GM19463 (cell line): ENCODE results near the gene GRIFIN.
"Not testable (repeated sequence)": the region's sequence is repeated elsewhere in the genome, so short reads cannot be mapped to it uniquely, and the experiment has no call there.

Source experiments
- ATAC-seq: cut with Tn5 transposase; IDR thresholded peaks from one replicate; pipeline ENCODE4 v1.9.1; 2021; ENCODE audit warnings: mild to moderate bottlenecking, moderate library complexity; ENCODE audit not compliant: unreplicated experiment

Gene GRIFIN

GRCh38 chr7:2461268-2462026, 14.8 kb downstream of the GRIFIN start:
- ATAC-seq: no peak

GRCh38 chr7:2460641-2461040, 15.6 kb downstream of the GRIFIN start:
- ATAC-seq: no peak

DNA sequence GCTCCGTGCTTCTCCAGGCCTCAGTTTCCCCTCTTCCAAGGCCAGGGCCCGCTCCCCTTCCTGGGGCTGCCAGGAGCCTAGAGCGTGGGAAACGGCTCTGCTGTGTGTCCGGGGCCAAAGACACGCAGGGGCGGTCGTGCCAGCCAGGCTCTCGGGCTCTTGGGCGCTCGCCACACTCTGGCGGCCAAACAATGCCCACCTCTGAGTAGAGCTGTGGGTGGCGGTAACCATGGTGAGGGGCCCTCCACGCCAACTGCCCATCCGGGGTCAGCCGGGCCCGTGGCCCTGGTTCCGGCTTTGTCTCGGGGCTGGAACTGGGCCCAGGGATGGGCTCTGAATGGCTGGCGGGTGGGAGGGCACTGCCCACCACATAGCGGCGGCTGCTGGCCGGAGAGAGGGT, 16.0 kb downstream of the GRIFIN start:
- ATAC-seq: no peak

DNA sequence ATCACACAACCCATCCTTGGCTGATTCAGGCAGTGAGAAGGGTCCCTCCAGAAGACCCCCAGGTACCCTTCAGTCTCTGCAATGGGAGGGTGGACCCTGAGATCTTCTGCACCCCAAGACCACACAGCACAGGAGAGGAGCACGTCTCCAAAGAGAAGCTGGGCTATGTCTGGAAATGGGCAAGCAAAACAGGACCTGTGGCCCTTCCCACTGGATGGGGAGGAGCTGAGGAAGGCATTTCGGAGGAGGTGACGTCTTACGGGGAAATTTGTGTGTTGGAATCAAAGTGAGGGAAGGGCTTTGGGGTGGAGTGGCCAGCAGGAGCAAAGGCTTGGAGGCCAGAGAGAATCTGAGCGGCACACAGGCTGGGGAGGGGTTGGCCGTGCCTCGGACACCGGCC, 16.5 kb downstream of the GRIFIN start:
- no peak for ATAC-seq

GRCh38 chr7:2453849-2454248, 22.3 kb downstream of the GRIFIN start:
- not testable (repeated sequence) for ATAC-seq

- ATAC-seq: no peak
These were observed 23.4 kb downstream of the GRIFIN start for GRCh38 chr7:2452643-2453270.

GRCh38 chr7:2452074-2452507, 24.1 kb downstream of the GRIFIN start:
- ATAC-seq: peak; percentile 41

DNA sequence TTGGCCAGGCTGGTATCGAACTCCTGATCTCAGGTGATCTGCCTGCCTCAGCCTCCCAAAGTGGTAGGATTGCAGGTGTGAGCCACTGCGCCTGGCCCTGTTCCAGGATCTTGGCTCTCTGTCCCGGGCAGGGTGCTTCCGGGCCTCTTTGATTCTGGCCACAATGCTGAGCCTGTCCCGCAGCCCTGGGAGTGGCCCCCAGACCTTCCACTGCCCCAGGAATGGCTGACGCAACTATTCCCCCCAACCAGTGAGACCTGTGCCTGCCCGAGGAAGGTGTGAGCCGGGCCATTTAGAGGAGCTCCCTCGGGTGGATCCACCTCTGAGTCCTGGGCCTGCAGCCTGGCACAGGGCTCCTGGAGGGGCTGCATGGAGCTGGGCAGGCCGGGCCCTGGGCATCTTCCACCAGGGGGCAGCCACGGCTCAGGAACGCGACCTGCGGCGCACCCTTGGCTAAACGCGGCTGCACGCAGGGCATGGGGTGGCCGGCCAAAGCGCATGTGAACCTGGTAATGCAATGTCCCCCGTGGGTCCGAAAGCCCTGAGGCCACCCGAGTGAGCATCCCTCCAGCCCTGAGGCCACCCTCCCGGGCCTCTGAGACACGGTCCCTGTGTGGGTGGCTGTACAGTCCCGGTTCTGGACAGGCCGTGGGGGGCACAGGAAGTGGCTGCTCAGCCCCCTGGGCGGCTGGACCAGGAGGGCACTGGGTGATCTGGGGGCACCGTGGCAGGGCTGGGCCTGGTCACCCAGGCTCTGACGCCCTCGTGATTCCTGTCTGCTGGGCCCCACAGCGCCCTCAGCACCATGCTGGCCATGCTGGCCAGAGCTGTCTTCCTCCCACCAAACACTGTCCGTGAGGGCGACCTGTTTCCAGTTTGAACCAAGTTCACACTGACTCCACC, 24.8 kb downstream of the GRIFIN start:
- ATAC-seq: peak; percentile 87

- no peak for ATAC-seq
These were observed 25.7 kb downstream of the GRIFIN start for GRCh38 chr7:2450198-2451107.

DNA sequence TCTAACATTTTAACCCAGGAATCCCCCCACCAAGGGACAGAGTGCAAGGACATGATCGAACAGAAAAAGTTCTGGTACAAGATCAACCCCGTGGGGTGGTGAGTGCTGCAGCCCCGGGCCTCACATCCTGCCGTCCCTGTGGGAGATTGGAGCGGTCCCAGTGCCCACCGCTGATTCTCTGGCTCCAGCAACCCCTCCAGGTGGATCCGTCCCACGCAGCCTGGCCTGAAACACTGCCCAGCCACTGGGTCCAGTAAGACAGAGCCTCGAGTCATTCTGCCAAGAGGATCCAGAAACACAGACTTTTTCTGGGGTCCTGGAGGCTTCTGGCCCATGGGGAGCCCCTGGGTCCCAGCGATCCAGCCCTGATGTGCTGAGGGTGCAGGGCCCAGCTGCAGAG, 29.5 kb downstream of the GRIFIN start:
- ATAC-seq: no peak

GRCh38 chr7:2445898-2446555, 30.2 kb downstream of the GRIFIN start:
- ATAC-seq: no peak

GRCh38 chr7:2445047-2445446, 31.2 kb downstream of the GRIFIN start:
- ATAC-seq: no peak

GRCh38 chr7:2444476-2444875, 31.7 kb downstream of the GRIFIN start:
- ATAC-seq: no peak

- no peak for ATAC-seq
These were observed 32.7 kb downstream of the GRIFIN start for GRCh38 chr7:2443491-2443890.

DNA sequence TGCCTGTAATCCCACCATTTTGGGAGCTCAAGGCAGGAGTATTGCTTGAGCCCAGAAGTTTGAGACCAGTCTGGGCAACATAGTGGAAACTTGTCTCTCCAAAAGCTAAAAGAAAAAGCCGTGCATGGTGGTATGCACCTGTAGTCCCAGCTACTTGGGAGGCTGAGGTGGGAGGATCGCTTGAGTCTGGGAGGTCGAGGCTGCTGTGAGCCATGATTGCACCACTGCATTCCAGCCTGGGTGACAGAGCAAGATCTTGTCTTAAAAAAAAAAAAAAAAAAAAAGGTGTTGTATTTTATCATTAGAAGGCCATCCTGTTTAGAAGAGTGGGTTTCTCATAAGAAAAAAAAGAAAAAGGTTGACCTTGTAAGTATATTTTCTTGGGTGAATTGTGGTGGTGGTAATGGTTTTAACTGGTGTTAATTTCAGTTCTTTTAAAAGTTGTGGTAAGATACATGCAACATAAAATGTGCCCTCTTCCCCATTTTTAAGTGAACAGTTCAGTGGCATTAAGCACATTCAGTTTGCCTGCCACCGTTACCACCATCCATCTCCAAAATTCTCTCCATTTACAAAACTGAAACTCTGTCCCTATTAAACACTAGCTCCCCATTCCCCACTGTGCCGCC, 34.7 kb downstream of the GRIFIN start:
- ATAC-seq: no peak

GRCh38 chr7:2440608-2441245, 35.5 kb downstream of the GRIFIN start:
- no peak for ATAC-seq

GRCh38 chr7:2438775-2439174, 37.4 kb downstream of the GRIFIN start:
- ATAC-seq: no peak

DNA sequence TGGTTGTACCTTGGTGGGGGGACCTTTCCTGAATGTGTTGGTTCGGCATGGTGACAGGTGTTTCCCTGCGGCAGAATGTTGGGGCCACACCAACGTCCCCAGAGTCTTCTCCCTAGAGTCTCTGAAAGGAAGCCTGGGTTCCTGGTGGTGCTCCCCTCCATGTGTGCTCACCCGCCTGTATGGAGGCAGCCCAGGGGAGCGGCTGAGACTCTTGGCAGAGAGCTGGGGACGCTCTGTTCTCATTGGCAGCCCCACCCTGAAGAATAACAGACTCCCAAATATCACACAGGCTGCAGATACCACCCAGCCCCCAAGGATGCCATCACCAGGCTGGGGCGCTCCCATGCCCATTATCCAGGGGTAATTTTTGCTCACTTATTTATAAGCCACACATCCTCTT, 38.0 kb downstream of the GRIFIN start:
- no peak for ATAC-seq

DNA sequence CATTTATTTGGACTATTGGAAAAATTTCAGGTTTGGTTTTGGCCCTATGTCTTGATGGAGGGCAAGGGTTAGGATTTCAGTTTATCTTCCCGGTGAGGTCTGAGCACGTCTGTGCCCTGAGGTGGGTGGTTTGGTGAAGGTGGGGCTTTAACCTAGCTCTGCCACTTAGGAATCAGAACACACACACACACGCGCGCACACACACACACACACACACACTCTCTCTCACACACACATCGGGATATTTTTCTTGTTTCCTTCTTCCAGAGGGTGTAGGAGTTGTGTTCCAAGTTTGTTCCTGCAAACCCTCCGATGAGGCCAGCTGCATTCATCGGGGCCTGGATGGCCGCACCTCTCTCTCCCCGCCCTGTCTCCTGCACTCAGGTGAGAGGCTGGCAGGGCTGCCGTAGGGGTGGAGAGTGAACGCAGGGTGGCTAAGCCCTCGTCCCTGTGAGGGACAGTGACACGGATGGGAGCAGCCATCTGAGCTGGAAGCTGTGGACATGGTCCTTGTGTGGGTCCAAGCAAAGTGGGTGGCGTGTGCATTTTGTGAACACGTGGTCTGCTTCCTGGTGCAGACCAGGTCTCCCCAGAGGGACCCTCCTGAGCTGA, 38.6 kb downstream of the GRIFIN start:
- ATAC-seq: no peak
